Measurements from ENCODE around the gene ANKRD13D. TPM values are rescaled to one million over a fixed set of nuclear protein-coding genes. Genes with fewer than 3 reads are reported as not detected.

ANKRD13D gene
- total RNA-seq, 1 donor, result 34.4 TPM

DNA sequence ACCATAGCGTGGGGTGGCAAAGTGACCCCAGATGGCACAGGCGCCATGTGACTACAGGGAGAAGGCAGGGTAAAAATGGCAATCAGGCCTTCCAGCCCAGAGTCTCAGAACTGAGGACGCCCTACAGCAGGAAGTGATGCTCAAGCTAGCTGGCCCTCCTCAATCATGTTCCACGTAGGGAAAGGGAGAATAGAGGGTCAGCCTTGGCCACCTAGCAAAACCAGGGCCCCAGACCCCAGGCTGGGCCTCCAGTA is 978 bp upstream of the ANKRD13D start:
- Histone ChIP-seq H3K4me2 (ENCODE audit: insufficient read depth, low read length) (peak overlapping the region; percentile 95), H3K4me3 (ENCODE audit: insufficient read depth, low read length) (peak overlapping the region; percentile 92), H2AFZ (ENCODE audit: low read length) (peak overlapping the region; percentile 81), H3K79me2 (ENCODE audit: insufficient read depth, low read length) (peaks cover 30% of the 10 kb centered on the region), H3K27ac (ENCODE audit: low read depth, low read length) (peak overlapping the region; percentile 96), H3K9me3 (ENCODE audit: low read depth, low read length) (no peaks in the 10 kb centered on the region), H3K4me1 (ENCODE audit: insufficient read depth, low read length) (peaks cover 33% of the 10 kb centered on the region), H3K36me3 (ENCODE audit: insufficient read depth, low read length) (peaks cover 59% of the 10 kb centered on the region), H4K20me1 (ENCODE audit: insufficient read depth, low read length) (peaks cover 13% of the 10 kb centered on the region), H3K27me3 (ENCODE audit: insufficient read depth, low read length) (no peaks in the 10 kb centered on the region)
- TF ChIP-seq, protein P1, sequence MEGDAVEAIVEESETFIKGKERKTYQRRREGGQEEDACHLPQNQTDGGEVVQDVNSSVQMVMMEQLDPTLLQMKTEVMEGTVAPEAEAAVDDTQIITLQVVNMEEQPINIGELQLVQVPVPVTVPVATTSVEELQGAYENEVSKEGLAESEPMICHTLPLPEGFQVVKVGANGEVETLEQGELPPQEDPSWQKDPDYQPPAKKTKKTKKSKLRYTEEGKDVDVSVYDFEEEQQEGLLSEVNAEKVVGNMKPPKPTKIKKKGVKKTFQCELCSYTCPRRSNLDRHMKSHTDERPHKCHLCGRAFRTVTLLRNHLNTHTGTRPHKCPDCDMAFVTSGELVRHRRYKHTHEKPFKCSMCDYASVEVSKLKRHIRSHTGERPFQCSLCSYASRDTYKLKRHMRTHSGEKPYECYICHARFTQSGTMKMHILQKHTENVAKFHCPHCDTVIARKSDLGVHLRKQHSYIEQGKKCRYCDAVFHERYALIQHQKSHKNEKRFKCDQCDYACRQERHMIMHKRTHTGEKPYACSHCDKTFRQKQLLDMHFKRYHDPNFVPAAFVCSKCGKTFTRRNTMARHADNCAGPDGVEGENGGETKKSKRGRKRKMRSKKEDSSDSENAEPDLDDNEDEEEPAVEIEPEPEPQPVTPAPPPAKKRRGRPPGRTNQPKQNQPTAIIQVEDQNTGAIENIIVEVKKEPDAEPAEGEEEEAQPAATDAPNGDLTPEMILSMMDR (IDR thresholded peaks at IDR 0.05; ENCODE audit: extremely low read depth, low read depth, low read length), result no peak
- DNase-seq (ENCODE audit: insufficient read length, low spot score, missing footprints), result no peak

- peak overlapping the region; percentile 92 for H3K4me3 ChIP-seq (ENCODE audit: insufficient read depth, low read length)
- no peaks in the 10 kb centered on the region for H3K27me3 ChIP-seq (ENCODE audit: insufficient read depth, low read length)
- TF ChIP-seq, protein P1 (IDR thresholded peaks at IDR 0.05; ENCODE audit: extremely low read depth, low read depth, low read length), result peak; percentile 13
- DNase-seq (ENCODE audit: insufficient read length, low spot score, missing footprints), result peak; percentile 100
- H3K4me2 ChIP-seq (ENCODE audit: insufficient read depth, low read length), result peak overlapping the region; percentile 95
- peaks cover 32% of the 10 kb centered on the region for H3K79me2 ChIP-seq (ENCODE audit: insufficient read depth, low read length)
- peaks cover 34% of the 10 kb centered on the region for H3K4me1 ChIP-seq (ENCODE audit: insufficient read depth, low read length)
- peaks cover 55% of the 10 kb centered on the region for H3K36me3 ChIP-seq (ENCODE audit: insufficient read depth, low read length)
- H2AFZ ChIP-seq (ENCODE audit: low read length), result peak overlapping the region; percentile 81
- peak overlapping the region; percentile 96 for H3K27ac ChIP-seq (ENCODE audit: low read depth, low read length)
- peaks cover 15% of the 10 kb centered on the region for H4K20me1 ChIP-seq (ENCODE audit: insufficient read depth, low read length)
- no peaks in the 10 kb centered on the region for H3K9me3 ChIP-seq (ENCODE audit: low read depth, low read length)
Observed at GRCh38 chr11:67288452-67289225, 464 bp upstream of the ANKRD13D start.

DNA sequence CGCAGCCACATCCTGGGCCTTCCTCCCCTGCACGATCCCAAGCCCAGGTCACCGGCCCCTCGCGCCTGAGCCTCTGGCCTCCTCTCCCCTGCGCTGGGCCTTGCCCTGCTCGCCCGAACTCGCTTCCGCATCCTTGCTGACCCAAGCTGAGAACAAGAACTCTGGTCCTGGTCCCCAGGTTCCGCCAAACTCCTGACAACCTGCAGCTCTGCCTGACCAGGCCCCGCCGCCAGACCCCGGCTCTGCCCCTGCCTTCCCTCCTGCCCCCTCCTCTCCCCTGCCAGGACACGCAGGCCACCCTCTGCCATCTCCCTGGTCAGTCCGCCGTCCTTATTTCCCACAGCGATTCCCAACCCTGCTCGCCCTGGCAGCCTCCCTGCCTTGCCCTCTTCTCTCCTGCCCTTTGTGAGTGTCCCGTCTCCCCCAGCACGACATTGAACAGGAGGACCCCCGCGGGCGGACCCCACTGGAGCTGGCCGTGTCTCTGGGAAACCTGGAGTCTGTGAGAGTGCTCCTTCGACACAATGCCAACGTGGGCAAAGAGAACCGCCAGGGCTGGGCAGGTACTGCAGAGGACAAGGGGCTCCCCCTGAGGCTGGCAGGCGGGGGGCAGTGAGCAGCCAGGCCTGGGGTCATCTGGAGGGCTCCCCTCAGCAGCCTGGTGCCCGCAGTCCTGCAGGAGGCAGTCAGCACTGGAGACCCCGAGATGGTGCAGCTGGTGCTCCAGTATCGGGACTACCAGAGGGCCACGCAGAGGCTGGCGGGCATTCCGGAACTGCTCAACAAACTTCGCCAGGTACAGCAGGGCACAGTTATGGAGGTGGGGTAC is 762 bp downstream of the ANKRD13D start:
- H3K9me3 ChIP-seq (ENCODE audit: low read depth, low read length), result no peaks in the 10 kb centered on the region
- peak overlapping the region; percentile 29 for H3K27ac ChIP-seq (ENCODE audit: low read depth, low read length)
- peak; percentile 88 for DNase-seq (ENCODE audit: insufficient read length, low spot score, missing footprints)
- peaks cover 34% of the 10 kb centered on the region for H3K4me1 ChIP-seq (ENCODE audit: insufficient read depth, low read length)
- H3K4me3 ChIP-seq (ENCODE audit: insufficient read depth, low read length), result peak overlapping the region; percentile 92
- H4K20me1 ChIP-seq (ENCODE audit: insufficient read depth, low read length), result peaks cover 23% of the 10 kb centered on the region
- H3K4me2 ChIP-seq (ENCODE audit: insufficient read depth, low read length), result peak overlapping the region; percentile 88
- H3K27me3 ChIP-seq (ENCODE audit: insufficient read depth, low read length), result no peaks in the 10 kb centered on the region
- peaks cover 44% of the 10 kb centered on the region for H3K79me2 ChIP-seq (ENCODE audit: insufficient read depth, low read length)
- TF ChIP-seq, protein P1 (IDR thresholded peaks at IDR 0.05; ENCODE audit: extremely low read depth, low read depth, low read length), result no peak
- H2AFZ ChIP-seq (ENCODE audit: low read length), result no peak overlapping the region
- peaks cover 58% of the 10 kb centered on the region for H3K36me3 ChIP-seq (ENCODE audit: insufficient read depth, low read length)

- TF ChIP-seq, protein P1 (IDR thresholded peaks at IDR 0.05; ENCODE audit: extremely low read depth, low read depth, low read length), result no peak
- Histone ChIP-seq H3K79me2 (ENCODE audit: insufficient read depth, low read length) (peaks cover 52% of the 10 kb centered on the region), H3K9me3 (ENCODE audit: low read depth, low read length) (no peaks in the 10 kb centered on the region)
Observed at GRCh38 chr11:67290801-67291200, 1.7 kb downstream of the ANKRD13D start.

More at GRCh38 chr11:67290801-67291200, 1.7 kb downstream of the ANKRD13D start:
- Histone ChIP-seq H4K20me1 (ENCODE audit: insufficient read depth, low read length) (peaks cover 23% of the 10 kb centered on the region), H3K36me3 (ENCODE audit: insufficient read depth, low read length) (peaks cover 60% of the 10 kb centered on the region), H3K4me1 (ENCODE audit: insufficient read depth, low read length) (peaks cover 34% of the 10 kb centered on the region), H3K27me3 (ENCODE audit: insufficient read depth, low read length) (no peaks in the 10 kb centered on the region), H3K27ac (ENCODE audit: low read depth, low read length) (peak overlapping the region; percentile 29), H3K4me2 (ENCODE audit: insufficient read depth, low read length) (peak overlapping the region; percentile 88), H2AFZ (ENCODE audit: low read length) (no peak overlapping the region), H3K4me3 (ENCODE audit: insufficient read depth, low read length) (peak overlapping the region; percentile 92)
- DNase-seq (ENCODE audit: insufficient read length, low spot score, missing footprints), result peak; percentile 88

Measured in osteoblast (primary cell).